LNCaP clone FGC (cell line): Measurements from ENCODE around the gene PTPRG.

Source experiments
- DNase-seq: peaks from one replicate; pipeline ENCODE4 v3.0.0-alpha.2; 2011; ENCODE audit warnings: low read depth
- H3K4me3 ChIP-seq: 2 replicates; pipeline ENCODE4 v1.5.1; 2011; ENCODE audit warnings: mild to moderate bottlenecking, low read depth, low read length, control low read depth
- CTCF ChIP-seq: IDR thresholded peaks from 2 replicates; pipeline ENCODE4 v1.5.1; 2012; ENCODE audit warnings: mild to moderate bottlenecking; ENCODE audit not compliant: control insufficient read depth, insufficient read depth; ENCODE audit errors: extremely low read depth

PTPRG gene

GRCh38 chr3:61853912-61854311 lies 292.5 kb downstream of the PTPRG start:
- no peak for DNase-seq
- no peak for TF ChIP-seq CTCF
- no peak overlapping the region for H3K4me3 ChIP-seq

GRCh38 chr3:61855211-61855610 lies 293.8 kb downstream of the PTPRG start:
- no peak overlapping the region for H3K4me3 ChIP-seq
- no peak for TF ChIP-seq CTCF
- no peak for DNase-seq

GRCh38 chr3:61857297-61857696 lies 295.9 kb downstream of the PTPRG start:
- DNase-seq, result no peak
- no peak for TF ChIP-seq CTCF
- no peak overlapping the region for H3K4me3 ChIP-seq

GRCh38 chr3:61858054-61858453 lies 296.7 kb downstream of the PTPRG start:
- H3K4me3 ChIP-seq, result no peak overlapping the region
- no peak for DNase-seq
- TF ChIP-seq CTCF, result peak; percentile 68

- no peak for DNase-seq
- TF ChIP-seq CTCF, result no peak
- H3K4me3 ChIP-seq, result no peak overlapping the region
Observed at GRCh38 chr3:61861410-61861809, 300.0 kb downstream of the PTPRG start.

- peak; percentile 63 for DNase-seq
Observed at GRCh38 chr3:61862614-61863289, 301.4 kb downstream of the PTPRG start.

More at GRCh38 chr3:61862614-61863289, 301.4 kb downstream of the PTPRG start:
- H3K4me3 ChIP-seq, result no peak overlapping the region
- no peak for TF ChIP-seq CTCF
